Measurements from ENCODE around the gene ADRA2C.

The ADRA2C gene

GRCh38 chr4:3735196-3735595 is 31.0 kb upstream of the ADRA2C start:
- no peak for DNase-seq

- no peak for DNase-seq
Observed at GRCh38 chr4:3736290-3736689, 29.9 kb upstream of the ADRA2C start.

GRCh38 chr4:3736806-3737205 is 29.4 kb upstream of the ADRA2C start:
- DNase-seq = no peak

GRCh38 chr4:3739577-3739976 is 26.6 kb upstream of the ADRA2C start:
- no peak for DNase-seq

GRCh38 chr4:3740256-3740655 is 25.9 kb upstream of the ADRA2C start:
- no peak for DNase-seq

- DNase-seq = no peak
Observed at GRCh38 chr4:3741217-3742011, 24.8 kb upstream of the ADRA2C start.

- no peak for DNase-seq
Observed at GRCh38 chr4:3742610-3743009, 23.6 kb upstream of the ADRA2C start.

- no peak for DNase-seq
Observed at GRCh38 chr4:3744232-3744631, 22.0 kb upstream of the ADRA2C start.

- DNase-seq = no peak
Observed at GRCh38 chr4:3744901-3745300, 21.3 kb upstream of the ADRA2C start.

GRCh38 chr4:3745886-3746656 is 20.1 kb upstream of the ADRA2C start:
- no peak for DNase-seq

GRCh38 chr4:3746701-3747580 is 19.2 kb upstream of the ADRA2C start:
- no peak for DNase-seq

GRCh38 chr4:3747581-3747904 is 18.6 kb upstream of the ADRA2C start:
- DNase-seq = no peak

GRCh38 chr4:3748136-3748898 is 17.9 kb upstream of the ADRA2C start:
- no peak for DNase-seq

GRCh38 chr4:3749081-3749480 is 17.1 kb upstream of the ADRA2C start:
- no peak for DNase-seq

- no peak for DNase-seq
Observed at GRCh38 chr4:3750334-3750733, 15.9 kb upstream of the ADRA2C start.

- DNase-seq = no peak
Observed at GRCh38 chr4:3752022-3752421, 14.2 kb upstream of the ADRA2C start.

- no peak for DNase-seq
Observed at GRCh38 chr4:3753726-3754412, 12.3 kb upstream of the ADRA2C start.

- DNase-seq = no peak
Observed at GRCh38 chr4:3756343-3757059, 9.7 kb upstream of the ADRA2C start.

- DNase-seq = no peak
Observed at GRCh38 chr4:3759236-3759635, 6.9 kb upstream of the ADRA2C start.

GRCh38 chr4:3760346-3760745 is 5.8 kb upstream of the ADRA2C start:
- no peak for DNase-seq

GRCh38 chr4:3760841-3761240 is 5.3 kb upstream of the ADRA2C start:
- no peak for DNase-seq

Measured in KG1 (cell line).